ENCODE data around the gene MTCL3.

The MTCL3 gene

GRCh38 chr6:127466416-127466815 lies 52.7 kb downstream of the MTCL3 start:
- no peak overlapping the region for H3K4me3 ChIP-seq (ENCODE audit: low read depth, low read length)
- no peak for DNase-seq (ENCODE audit: low read depth)
- TF ChIP-seq POLR2A (IDR thresholded peaks at IDR 0.05; ENCODE audit: extremely low read depth, insufficient read length) (no peak), MYC (IDR thresholded peaks at IDR 0.05; ENCODE audit: low read depth, low read length) (no peak), MAX (IDR thresholded peaks at IDR 0.05; ENCODE audit: low read depth, low read length) (no peak), CTCF (IDR thresholded peaks at IDR 0.05; ENCODE audit: low read depth, low read length) (no peak)

- TF ChIP-seq MYC (IDR thresholded peaks at IDR 0.05; ENCODE audit: low read depth, low read length) (no peak), CTCF (IDR thresholded peaks at IDR 0.05; ENCODE audit: low read depth, low read length) (peak; percentile 97)
- H3K4me3 ChIP-seq (ENCODE audit: low read depth, low read length) = no peak overlapping the region
- peak; percentile 79 for DNase-seq (ENCODE audit: low read depth)
Measured at GRCh38 chr6:127464881-127465459, 54.2 kb downstream of the MTCL3 start.

- no peak overlapping the region for H3K4me3 ChIP-seq (ENCODE audit: low read depth, low read length)
- TF ChIP-seq POLR2A (IDR thresholded peaks at IDR 0.05; ENCODE audit: extremely low read depth, insufficient read length) = no peak
- TF ChIP-seq MAX (IDR thresholded peaks at IDR 0.05; ENCODE audit: low read depth, low read length) = no peak
- TF ChIP-seq MYC (IDR thresholded peaks at IDR 0.05; ENCODE audit: low read depth, low read length) = no peak
- TF ChIP-seq CTCF (IDR thresholded peaks at IDR 0.05; ENCODE audit: low read depth, low read length) = no peak
- DNase-seq (ENCODE audit: low read depth) = no peak
Measured at GRCh38 chr6:127464161-127464880, 54.8 kb downstream of the MTCL3 start.

- no peak overlapping the region for H3K4me3 ChIP-seq (ENCODE audit: low read depth, low read length)
- TF ChIP-seq MYC (IDR thresholded peaks at IDR 0.05; ENCODE audit: low read depth, low read length) (no peak), MAX (IDR thresholded peaks at IDR 0.05; ENCODE audit: low read depth, low read length) (no peak), POLR2A (IDR thresholded peaks at IDR 0.05; ENCODE audit: extremely low read depth, insufficient read length) (no peak), CTCF (IDR thresholded peaks at IDR 0.05; ENCODE audit: low read depth, low read length) (no peak)
- no peak for DNase-seq (ENCODE audit: low read depth)
Measured at GRCh38 chr6:127463056-127463455, 56.1 kb downstream of the MTCL3 start.

GRCh38 chr6:127462376-127462775 lies 56.8 kb downstream of the MTCL3 start:
- TF ChIP-seq MYC (IDR thresholded peaks at IDR 0.05; ENCODE audit: low read depth, low read length) = no peak
- TF ChIP-seq MAX (IDR thresholded peaks at IDR 0.05; ENCODE audit: low read depth, low read length) = no peak
- TF ChIP-seq POLR2A (IDR thresholded peaks at IDR 0.05; ENCODE audit: extremely low read depth, insufficient read length) = no peak
- TF ChIP-seq CTCF (IDR thresholded peaks at IDR 0.05; ENCODE audit: low read depth, low read length) = no peak
- DNase-seq (ENCODE audit: low read depth) = no peak
- no peak overlapping the region for H3K4me3 ChIP-seq (ENCODE audit: low read depth, low read length)
